ENCODE results near the gene SORCS2.

SORCS2 gene

GRCh38 chr4:7333024-7333780 is 140.9 kb downstream of the SORCS2 start:
- in situ Hi-C loops (cut with HindIII; ENCODE audit: low pct_ligation_motif_present, low pct_unique_long_range_greater_than_20kb, low sequenced_read_pairs), result no loop called here
- DNase-seq, result no peak

- no peak for DNase-seq
- in situ Hi-C loops (cut with HindIII; ENCODE audit: low pct_ligation_motif_present, low pct_unique_long_range_greater_than_20kb, low sequenced_read_pairs), result no loop called here
These were observed 141.6 kb downstream of the SORCS2 start for GRCh38 chr4:7333801-7334421.

GRCh38 chr4:7334521-7335275 is 142.4 kb downstream of the SORCS2 start:
- in situ Hi-C loops (cut with HindIII; ENCODE audit: low pct_ligation_motif_present, low pct_unique_long_range_greater_than_20kb, low sequenced_read_pairs), result no loop called here
- no peak for DNase-seq

- in situ Hi-C loops (cut with HindIII; ENCODE audit: low pct_ligation_motif_present, low pct_unique_long_range_greater_than_20kb, low sequenced_read_pairs), result no loop called here
- DNase-seq, result peak; percentile 41
These were observed 143.2 kb downstream of the SORCS2 start for GRCh38 chr4:7335344-7336066.

- in situ Hi-C loops (cut with HindIII; ENCODE audit: low pct_ligation_motif_present, low pct_unique_long_range_greater_than_20kb, low sequenced_read_pairs), result no loop called here
These were observed 143.8 kb downstream of the SORCS2 start for GRCh38 chr4:7336067-7336569.

GRCh38 chr4:7336732-7337131 is 144.4 kb downstream of the SORCS2 start:
- in situ Hi-C loops (cut with HindIII; ENCODE audit: low pct_ligation_motif_present, low pct_unique_long_range_greater_than_20kb, low sequenced_read_pairs), result no loop called here
- DNase-seq, result no peak

More at GRCh38 chr4:7336067-7336569, 143.8 kb downstream of the SORCS2 start:
- DNase-seq, result no peak

GRCh38 chr4:7337196-7338058 is 145.1 kb downstream of the SORCS2 start:
- in situ Hi-C loops (cut with HindIII; ENCODE audit: low pct_ligation_motif_present, low pct_unique_long_range_greater_than_20kb, low sequenced_read_pairs), result no loop called here
- no peak for DNase-seq

GRCh38 chr4:7338059-7338452 is 145.7 kb downstream of the SORCS2 start:
- in situ Hi-C loops (cut with HindIII; ENCODE audit: low pct_ligation_motif_present, low pct_unique_long_range_greater_than_20kb, low sequenced_read_pairs), result no loop called here
- no peak for DNase-seq

- no peak for DNase-seq
- in situ Hi-C loops (cut with HindIII; ENCODE audit: low pct_ligation_motif_present, low pct_unique_long_range_greater_than_20kb, low sequenced_read_pairs), result no loop called here
These were observed 146.7 kb downstream of the SORCS2 start for GRCh38 chr4:7338876-7339623.

GRCh38 chr4:7339751-7340552 is 147.6 kb downstream of the SORCS2 start:
- in situ Hi-C loops (cut with HindIII; ENCODE audit: low pct_ligation_motif_present, low pct_unique_long_range_greater_than_20kb, low sequenced_read_pairs), result no loop called here
- no peak for DNase-seq

- no peak for DNase-seq
- in situ Hi-C loops (cut with HindIII; ENCODE audit: low pct_ligation_motif_present, low pct_unique_long_range_greater_than_20kb, low sequenced_read_pairs), result no loop called here
These were observed 148.5 kb downstream of the SORCS2 start for GRCh38 chr4:7340553-7341433.

GRCh38 chr4:7341491-7342222 is 149.3 kb downstream of the SORCS2 start:
- in situ Hi-C loops (cut with HindIII; ENCODE audit: low pct_ligation_motif_present, low pct_unique_long_range_greater_than_20kb, low sequenced_read_pairs), result no loop called here
- DNase-seq, result no peak

- in situ Hi-C loops (cut with HindIII; ENCODE audit: low pct_ligation_motif_present, low pct_unique_long_range_greater_than_20kb, low sequenced_read_pairs), result no loop called here
- DNase-seq, result no peak
These were observed 150.1 kb downstream of the SORCS2 start for GRCh38 chr4:7342223-7343080.

- in situ Hi-C loops (cut with HindIII; ENCODE audit: low pct_ligation_motif_present, low pct_unique_long_range_greater_than_20kb, low sequenced_read_pairs), result no loop called here
- DNase-seq, result no peak
These were observed 150.8 kb downstream of the SORCS2 start for GRCh38 chr4:7343081-7343655.

Data from ACHN (cell line).